Measurements from ENCODE around the gene CCS.
"Not testable (repeated sequence)": the region's sequence is repeated elsewhere in the genome, so short reads cannot be mapped to it uniquely, and the experiment has no call there.

The CCS gene

DNA sequence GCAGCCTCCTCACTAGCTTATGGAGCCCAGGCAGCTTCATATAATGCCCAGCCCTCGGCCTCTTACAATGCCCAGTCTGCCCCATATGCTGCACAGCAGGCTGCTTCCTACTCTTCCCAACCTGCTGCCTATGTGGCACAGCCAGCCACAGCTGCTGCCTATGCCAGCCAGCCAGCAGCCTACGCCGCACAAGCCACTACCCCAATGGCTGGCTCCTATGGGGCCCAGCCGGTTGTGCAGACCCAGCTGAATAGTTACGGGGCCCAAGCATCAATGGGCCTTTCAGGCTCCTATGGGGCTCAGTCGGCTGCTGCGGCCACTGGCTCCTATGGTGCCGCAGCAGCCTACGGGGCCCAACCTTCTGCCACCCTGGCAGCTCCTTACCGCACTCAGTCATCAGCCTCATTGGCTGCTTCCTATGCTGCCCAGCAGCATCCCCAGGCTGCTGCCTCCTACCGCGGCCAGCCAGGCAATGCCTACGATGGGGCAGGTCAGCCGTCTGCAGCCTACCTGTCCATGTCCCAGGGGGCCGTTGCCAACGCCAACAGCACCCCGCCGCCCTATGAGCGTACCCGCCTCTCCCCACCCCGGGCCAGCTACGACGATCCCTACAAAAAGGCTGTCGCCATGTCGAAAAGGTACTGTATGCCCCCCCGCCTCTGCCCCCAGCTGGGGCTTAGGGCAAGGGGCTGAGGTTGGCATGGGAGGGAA, 32.2 kb downstream of the CCS start:
- H3K36me3 Mint-ChIP-seq = peaks cover 100% of the 10 kb centered on the region
- H3K27ac Mint-ChIP-seq = peak overlapping the region; percentile 48
- ATAC-seq = peak; percentile 5
- no peaks in the 10 kb centered on the region for H3K9me3 Mint-ChIP-seq
- no peak overlapping the region for H3K4me3 Mint-ChIP-seq
- DNase-seq (ENCODE audit: low spot score in 2 of 2) = no peak
- peaks cover 71% of the 10 kb centered on the region for H3K4me1 Mint-ChIP-seq

- Mint-ChIP-seq H3K4me1 (peaks cover 71% of the 10 kb centered on the region), H3K4me3 (no peak overlapping the region), H3K36me3 (peaks cover 100% of the 10 kb centered on the region), H3K9me3 (no peaks in the 10 kb centered on the region), H3K27ac (peak overlapping the region; percentile 48)
- no peak for DNase-seq (ENCODE audit: low spot score in 2 of 2)
- ATAC-seq = no peak
These were observed 32.8 kb downstream of the CCS start for GRCh38 chr11:66625752-66626149.

DNA sequence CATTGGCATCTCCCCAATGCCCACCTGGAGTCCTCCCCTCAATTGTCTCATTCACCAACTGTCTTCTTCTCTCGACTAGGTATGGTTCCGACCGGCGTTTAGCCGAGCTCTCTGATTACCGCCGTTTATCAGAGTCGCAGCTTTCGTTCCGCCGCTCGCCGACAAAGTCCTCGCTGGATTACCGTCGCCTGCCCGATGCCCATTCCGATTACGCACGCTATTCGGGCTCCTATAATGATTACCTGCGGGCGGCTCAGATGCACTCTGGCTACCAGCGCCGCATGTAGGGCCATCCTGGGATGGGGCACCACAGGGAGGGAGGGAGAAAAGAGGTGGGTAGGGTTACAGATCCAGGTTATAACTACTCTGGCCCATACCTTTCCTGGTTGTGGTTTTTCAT, 33.4 kb downstream of the CCS start:
- ATAC-seq = no peak
- Mint-ChIP-seq H3K9me3 (no peaks in the 10 kb centered on the region), H3K4me1 (peaks cover 70% of the 10 kb centered on the region), H3K4me3 (no peak overlapping the region), H3K36me3 (peaks cover 100% of the 10 kb centered on the region), H3K27ac (peak overlapping the region; percentile 7)
- DNase-seq (ENCODE audit: low spot score in 2 of 2) = no peak

- no peak for ATAC-seq
- peaks cover 100% of the 10 kb centered on the region for H3K36me3 Mint-ChIP-seq
- DNase-seq (ENCODE audit: low spot score in 2 of 2) = no peak
- peak overlapping the region; percentile 7 for H3K27ac Mint-ChIP-seq
- no peaks in the 10 kb centered on the region for H3K9me3 Mint-ChIP-seq
- no peak overlapping the region for H3K4me3 Mint-ChIP-seq
- peaks cover 69% of the 10 kb centered on the region for H3K4me1 Mint-ChIP-seq
These were observed 33.9 kb downstream of the CCS start for GRCh38 chr11:66626926-66627325.

DNA sequence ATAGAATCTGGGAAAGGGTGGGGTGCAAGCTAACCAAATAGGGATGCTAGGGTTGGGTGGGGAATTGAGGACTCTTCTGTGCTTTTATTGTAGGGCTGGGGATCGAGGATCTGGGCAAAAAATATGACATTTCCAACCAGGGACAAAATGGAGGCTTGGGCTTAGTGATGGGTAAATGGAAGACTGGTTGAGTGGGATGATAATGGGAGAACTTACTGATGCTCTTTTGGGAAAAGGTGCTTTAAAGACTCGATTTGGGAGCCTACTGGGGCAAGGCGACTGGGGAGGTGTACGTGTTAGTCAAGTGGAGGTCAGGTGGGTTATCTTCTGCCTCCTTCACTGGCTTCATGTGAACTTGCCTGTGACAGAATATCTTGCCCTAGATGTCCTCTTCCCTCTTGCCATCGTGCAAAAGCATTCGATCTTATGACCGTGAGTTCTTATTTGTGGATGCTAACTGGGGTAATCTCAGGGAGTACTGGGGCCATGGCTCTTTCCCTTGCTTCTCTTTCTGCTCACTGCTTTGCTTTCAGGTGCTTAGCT, 35.1 kb downstream of the CCS start:
- DNase-seq (ENCODE audit: low spot score in 2 of 2) = no peak
- Mint-ChIP-seq H3K4me1 (peaks cover 60% of the 10 kb centered on the region), H3K4me3 (no peak overlapping the region), H3K9me3 (no peaks in the 10 kb centered on the region), H3K27ac (peak overlapping the region; percentile 83), H3K36me3 (peaks cover 100% of the 10 kb centered on the region)
- no peak for ATAC-seq

- H3K9me3 Mint-ChIP-seq = no peaks in the 10 kb centered on the region
- no peak overlapping the region for H3K4me3 Mint-ChIP-seq
- ATAC-seq = no peak
- DNase-seq (ENCODE audit: low spot score in 2 of 2) = no peak
- peaks cover 100% of the 10 kb centered on the region for H3K36me3 Mint-ChIP-seq
- H3K4me1 Mint-ChIP-seq = peaks cover 51% of the 10 kb centered on the region
- peak overlapping the region; percentile 83 for H3K27ac Mint-ChIP-seq
These were observed 36.4 kb downstream of the CCS start for GRCh38 chr11:66629356-66629755.

- Mint-ChIP-seq H3K36me3 (peaks cover 100% of the 10 kb centered on the region), H3K4me1 (peaks cover 36% of the 10 kb centered on the region), H3K27ac (peak overlapping the region; percentile 59), H3K4me3 (no peak overlapping the region), H3K9me3 (no peaks in the 10 kb centered on the region)
- DNase-seq (ENCODE audit: low spot score in 2 of 2) (no peak), ATAC-seq (no peak)
These were observed 38.9 kb downstream of the CCS start for GRCh38 chr11:66631883-66632282.

DNA sequence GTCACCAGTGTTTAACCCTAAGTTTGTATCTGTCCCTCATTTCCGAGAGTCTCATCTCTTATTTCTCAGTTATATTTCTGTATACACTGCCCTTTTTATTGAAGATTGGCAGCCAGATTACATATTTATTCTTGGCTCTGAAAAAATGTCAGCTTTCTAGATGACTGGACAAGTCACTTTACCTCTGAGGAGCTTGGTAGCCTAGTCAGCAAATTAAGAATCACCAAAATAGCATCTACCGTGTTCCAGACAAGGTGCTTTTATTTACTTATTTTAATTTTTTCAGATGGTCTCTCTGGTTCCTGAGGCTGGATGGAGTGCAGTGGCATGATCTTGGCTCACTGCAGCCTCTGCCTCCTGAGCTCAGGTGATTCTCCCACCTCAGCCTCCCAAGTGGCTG, 40.0 kb downstream of the CCS start:
- Mint-ChIP-seq H3K27ac (no peak overlapping the region), H3K4me3 (no peak overlapping the region), H3K9me3 (no peaks in the 10 kb centered on the region), H3K36me3 (peaks cover 100% of the 10 kb centered on the region), H3K4me1 (peaks cover 40% of the 10 kb centered on the region)
- no peak for DNase-seq (ENCODE audit: low spot score in 2 of 2)
- ATAC-seq = no peak

DNA sequence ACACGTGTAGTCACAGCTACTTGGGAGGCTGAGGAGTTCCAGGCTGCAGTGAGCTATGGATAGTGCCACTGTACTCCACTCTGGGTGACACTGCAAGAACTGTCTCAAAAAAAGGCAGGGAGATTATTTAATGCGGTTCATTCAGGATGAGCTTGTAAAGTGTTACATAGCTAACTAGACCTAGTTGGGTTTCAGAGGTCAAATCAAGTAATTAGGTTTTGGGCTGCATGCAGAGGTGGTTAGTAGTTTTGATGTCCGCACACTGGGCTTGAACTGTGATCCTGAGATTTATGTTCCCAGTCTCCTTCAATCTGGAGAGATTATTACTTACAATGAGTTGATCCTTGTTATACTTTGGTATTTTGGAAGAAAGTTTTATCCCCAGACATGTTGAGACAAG, 43.4 kb downstream of the CCS start:
- Mint-ChIP-seq H3K4me1 (peaks cover 50% of the 10 kb centered on the region), H3K4me3 (peak overlapping the region; percentile 95), H3K27ac (no peak overlapping the region), H3K36me3 (peaks cover 100% of the 10 kb centered on the region), H3K9me3 (no peaks in the 10 kb centered on the region)
- ATAC-seq (no peak), DNase-seq (ENCODE audit: low spot score in 2 of 2) (no peak)

GRCh38 chr11:66637557-66638176, 44.7 kb downstream of the CCS start:
- Mint-ChIP-seq H3K27ac (peak overlapping the region; percentile 98), H3K36me3 (peaks cover 100% of the 10 kb centered on the region), H3K4me3 (peak overlapping the region; percentile 95), H3K9me3 (no peaks in the 10 kb centered on the region), H3K4me1 (peaks cover 55% of the 10 kb centered on the region)
- ATAC-seq (no peak), DNase-seq (ENCODE audit: low spot score in 2 of 2) (peak in 1 of 2 donors; percentile 10)

DNA sequence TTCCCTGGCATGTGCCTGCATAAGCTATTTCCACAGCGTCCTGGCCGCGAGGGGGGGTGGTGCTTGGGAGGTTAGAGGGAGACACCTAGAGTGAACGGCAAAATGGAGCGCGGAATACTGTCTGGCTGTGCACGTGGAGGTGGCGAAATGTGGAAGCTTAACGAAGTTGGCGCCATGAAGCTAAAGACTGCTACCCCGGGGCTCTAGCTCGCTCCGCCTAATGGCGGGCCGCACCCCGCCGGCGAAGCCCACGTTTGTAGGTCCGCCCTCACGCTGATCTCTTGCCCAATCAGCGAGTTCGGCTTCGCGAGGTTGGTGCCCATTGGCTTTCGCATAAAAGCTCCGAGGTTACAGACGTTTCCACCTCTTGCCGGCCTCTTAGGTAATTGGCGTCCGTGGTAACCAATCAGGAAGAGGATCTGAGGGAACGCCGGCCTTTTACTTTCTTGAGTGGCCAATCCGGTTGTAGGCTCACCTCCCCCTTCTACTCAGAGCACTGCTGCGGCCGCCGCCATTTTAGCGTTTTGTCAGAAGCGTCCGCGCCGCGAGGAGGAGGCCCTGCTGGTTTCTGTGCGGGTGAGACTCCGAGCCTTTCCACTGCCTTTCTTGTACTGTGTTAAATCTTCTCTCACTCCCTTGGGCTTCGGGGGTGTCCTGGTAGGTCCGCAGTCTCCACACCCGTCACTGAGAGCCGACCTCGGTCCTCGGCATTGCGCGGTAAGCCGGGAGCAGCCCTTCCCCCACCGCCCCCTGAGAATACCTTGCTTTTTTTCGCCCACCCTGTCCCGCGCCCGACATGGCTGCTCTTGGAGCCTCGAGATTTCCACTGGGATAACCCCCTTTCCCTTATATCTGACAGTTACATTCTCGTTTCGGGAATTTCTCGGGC, 45.4 kb downstream of the CCS start, which contains the start of gene RBM4:
Gene RBM4, plus strand, starts transcription at position 527 of the 889 bp plus-strand sequence. CDS start 1,009 bp downstream, outside the sequence.
- Mint-ChIP-seq H3K4me1 (peaks cover 62% of the 10 kb centered on the region), H3K27ac (peak within 1 kb of the TSS; percentile 98), H3K9me3 (no peaks in the 10 kb centered on the region), H3K36me3 (peaks cover 100% of the 10 kb centered on the region), H3K4me3 (peak within 1 kb of the TSS; percentile 95)
- peak; percentile 97 for ATAC-seq
- peak; percentile 83 to 96 for DNase-seq (ENCODE audit: low spot score in 2 of 2)

- peaks cover 70% of the 10 kb centered on the region for H3K4me1 Mint-ChIP-seq
- DNase-seq (ENCODE audit: low spot score in 2 of 2) (peak; percentile 9 to 53), ATAC-seq (no peak)
- peaks cover 100% of the 10 kb centered on the region for H3K36me3 Mint-ChIP-seq
- peak overlapping the region; percentile 95 for H3K4me3 Mint-ChIP-seq
- H3K27ac Mint-ChIP-seq = peak overlapping the region; percentile 98
- no peaks in the 10 kb centered on the region for H3K9me3 Mint-ChIP-seq
These were observed 46.3 kb downstream of the CCS start for GRCh38 chr11:66639066-66639813.

DNA sequence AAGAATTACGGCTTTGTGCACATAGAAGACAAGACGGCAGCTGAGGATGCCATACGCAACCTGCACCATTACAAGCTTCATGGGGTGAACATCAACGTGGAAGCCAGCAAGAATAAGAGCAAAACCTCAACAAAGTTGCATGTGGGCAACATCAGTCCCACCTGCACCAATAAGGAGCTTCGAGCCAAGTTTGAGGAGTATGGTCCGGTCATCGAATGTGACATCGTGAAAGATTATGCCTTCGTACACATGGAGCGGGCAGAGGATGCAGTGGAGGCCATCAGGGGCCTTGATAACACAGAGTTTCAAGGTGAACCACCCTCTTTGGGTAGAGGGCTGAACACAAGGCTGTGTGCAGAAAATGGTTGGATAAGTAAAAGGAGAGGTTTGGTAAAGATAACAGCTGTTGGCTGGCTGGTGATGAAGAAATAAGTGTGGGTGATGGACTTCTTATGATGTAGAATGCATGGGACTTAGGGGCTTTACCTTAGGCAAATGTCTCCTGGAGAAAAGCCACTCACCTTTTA, 46.9 kb downstream of the CCS start:
- not testable (repeated sequence) for H3K9me3 Mint-ChIP-seq; DNase-seq (ENCODE audit: low spot score in 2 of 2); ATAC-seq
- Mint-ChIP-seq H3K27ac (peak overlapping the region; percentile 98), H3K36me3 (peaks cover 100% of the 10 kb centered on the region), H3K4me1 (peaks cover 71% of the 10 kb centered on the region), H3K4me3 (peak overlapping the region; percentile 95)

GRCh38 chr11:66641834-66642233, 48.8 kb downstream of the CCS start:
- no peak for DNase-seq (ENCODE audit: low spot score in 2 of 2)
- peaks cover 89% of the 10 kb centered on the region for H3K4me1 Mint-ChIP-seq
- peak overlapping the region; percentile 98 for H3K27ac Mint-ChIP-seq
- H3K4me3 Mint-ChIP-seq = peak overlapping the region; percentile 95
- H3K9me3 Mint-ChIP-seq = no peaks in the 10 kb centered on the region
- peaks cover 100% of the 10 kb centered on the region for H3K36me3 Mint-ChIP-seq
- ATAC-seq = no peak
